ENCODE results near the gene ENPP1. TPM values are rescaled to one million over a fixed set of nuclear protein-coding genes. Genes with fewer than 3 reads are reported as not detected.

Gene ENPP1
- total RNA-seq, 1 donor from 2014 or later: 4.5 TPM

- DNase-seq (ENCODE audit: low spot score): no peak
Measured at GRCh38 chr6:131787079-131787478, 20.7 kb upstream of the ENPP1 start.

- no peak for DNase-seq (ENCODE audit: low spot score)
Measured at GRCh38 chr6:131787766-131788712, 19.8 kb upstream of the ENPP1 start.

- DNase-seq (ENCODE audit: low spot score): no peak
Measured at GRCh38 chr6:131789219-131789618, 18.6 kb upstream of the ENPP1 start.

- DNase-seq (ENCODE audit: low spot score): no peak
Measured at GRCh38 chr6:131791476-131791875, 16.3 kb upstream of the ENPP1 start.

GRCh38 chr6:131792091-131792496 is 15.7 kb upstream of the ENPP1 start:
- DNase-seq (ENCODE audit: low spot score): no peak

GRCh38 chr6:131795366-131795765 is 12.5 kb upstream of the ENPP1 start:
- DNase-seq (ENCODE audit: low spot score): no peak

GRCh38 chr6:131802347-131802746 is 5.5 kb upstream of the ENPP1 start:
- no peak for DNase-seq (ENCODE audit: low spot score)

- DNase-seq (ENCODE audit: low spot score): no peak
Measured at GRCh38 chr6:131803007-131803769, 4.6 kb upstream of the ENPP1 start.

GRCh38 chr6:131804131-131804530 is 3.7 kb upstream of the ENPP1 start:
- no peak for DNase-seq (ENCODE audit: low spot score)

GRCh38 chr6:131807321-131807643 is 538 bp upstream of the ENPP1 start:
- DNase-seq (ENCODE audit: low spot score): no peak

- DNase-seq (ENCODE audit: low spot score): no peak
Measured at GRCh38 chr6:131808460-131809269, 845 bp downstream of the ENPP1 start.

- no peak for DNase-seq (ENCODE audit: low spot score)
Measured at GRCh38 chr6:131811500-131811899, 3.7 kb downstream of the ENPP1 start.

GRCh38 chr6:131813991-131814390 is 6.2 kb downstream of the ENPP1 start:
- DNase-seq (ENCODE audit: low spot score): no peak

- no peak for DNase-seq (ENCODE audit: low spot score)
Measured at GRCh38 chr6:131816869-131817268, 9.0 kb downstream of the ENPP1 start.

GRCh38 chr6:131819572-131820124 is 11.8 kb downstream of the ENPP1 start:
- no peak for DNase-seq (ENCODE audit: low spot score)

GRCh38 chr6:131821010-131821807 is 13.4 kb downstream of the ENPP1 start:
- no peak for DNase-seq (ENCODE audit: low spot score)

GRCh38 chr6:131822119-131822518 is 14.3 kb downstream of the ENPP1 start:
- no peak for DNase-seq (ENCODE audit: low spot score)

- no peak for DNase-seq (ENCODE audit: low spot score)
Measured at GRCh38 chr6:131823276-131823902, 15.6 kb downstream of the ENPP1 start.

- DNase-seq (ENCODE audit: low spot score): no peak
Measured at GRCh38 chr6:131825946-131826345, 18.1 kb downstream of the ENPP1 start.

- peak; percentile 23 for DNase-seq (ENCODE audit: low spot score)
Measured at GRCh38 chr6:131828080-131828479, 20.3 kb downstream of the ENPP1 start.
